ENCODE results near the gene GNLY. TPM values are rescaled to one million over a fixed set of nuclear protein-coding genes. Genes with fewer than 3 reads are reported as not detected.

GNLY gene
- total RNA-seq, 1 donor from 2014 or later = not detected

Other genes starting within 250 kb of the GNLY start
- gene MAT2A, start 155.2 kb upstream of the GNLY start, total RNA-seq = 175 and 180 TPM in 2 replicates
- 79.0 and 94.6 TPM in 2 replicates for gene GGCX, start 132.9 kb upstream of the GNLY start, total RNA-seq
- 30.6 and 35.3 TPM in 2 replicates for gene VAMP8, start 116.8 kb upstream of the GNLY start, total RNA-seq
- gene VAMP5, start 109.9 kb upstream of the GNLY start, total RNA-seq = 17.1 and 17.6 TPM in 2 replicates
- 155 and 176 TPM in 2 replicates for gene RNF181, start 98.6 kb upstream of the GNLY start, total RNA-seq
- gene TMEM150A, start 91.7 kb upstream of the GNLY start, total RNA-seq = 20.4 and 22.2 TPM in 2 replicates
- 14.3 and 17.8 TPM in 2 replicates for gene C2orf68, start 82.3 kb upstream of the GNLY start, total RNA-seq
- 44.4 and 48.3 TPM in 2 replicates for gene USP39, start 78.2 kb upstream of the GNLY start, total RNA-seq
- gene SFTPB, start 26.2 kb upstream of the GNLY start, total RNA-seq = not detected in 2 replicates
- 1.2 and 1.9 TPM in 2 replicates for gene ATOH8, start 59.6 kb downstream of the GNLY start, total RNA-seq
- gene ST3GAL5, start 194.6 kb downstream of the GNLY start, total RNA-seq = 20.0 and 28.2 TPM in 2 replicates

Data from astrocyte (in vitro differentiated cells and primary cell).